Measurements from ENCODE around the gene HYI.
A peak's percentile ranks its signal among the peaks of the same experiment; 100 is the strongest.
"Not testable (repeated sequence)": the region's sequence is repeated elsewhere in the genome, so short reads cannot be mapped to it uniquely, and the experiment has no call there.

The HYI gene

GRCh38 chr1:43453442-43454269 lies at the start of gene HYI:
Gene HYI, minus strand, starts transcription at chr1:43453931. Its CDS starts 138 bp downstream, at chr1:43453793.
- DNase-seq (ENCODE audit: low read depth) = peak; percentile 89

DNA sequence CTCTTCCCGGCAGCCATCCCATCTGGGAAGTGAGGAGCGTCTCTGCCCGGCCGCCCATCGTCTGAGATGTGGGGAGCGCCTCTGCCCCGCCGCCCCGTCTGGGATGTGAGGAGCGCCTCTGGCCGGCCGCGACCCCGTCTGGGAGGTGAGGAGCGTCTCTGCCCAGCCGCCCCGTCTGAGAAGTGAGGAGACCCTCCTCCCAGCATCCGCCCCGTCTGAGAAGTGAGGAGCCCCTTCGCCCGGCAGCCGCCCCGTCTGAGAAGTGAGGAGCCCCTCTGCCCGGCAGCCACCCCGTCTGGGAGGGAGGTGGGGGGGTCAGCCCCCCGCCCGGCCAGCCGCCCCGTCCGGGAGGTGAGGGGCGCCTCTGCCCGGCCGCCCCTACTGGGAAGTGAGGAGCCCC lies 48.1 kb upstream of the HYI start:
- not testable (repeated sequence) for DNase-seq (ENCODE audit: low read depth)

DNA sequence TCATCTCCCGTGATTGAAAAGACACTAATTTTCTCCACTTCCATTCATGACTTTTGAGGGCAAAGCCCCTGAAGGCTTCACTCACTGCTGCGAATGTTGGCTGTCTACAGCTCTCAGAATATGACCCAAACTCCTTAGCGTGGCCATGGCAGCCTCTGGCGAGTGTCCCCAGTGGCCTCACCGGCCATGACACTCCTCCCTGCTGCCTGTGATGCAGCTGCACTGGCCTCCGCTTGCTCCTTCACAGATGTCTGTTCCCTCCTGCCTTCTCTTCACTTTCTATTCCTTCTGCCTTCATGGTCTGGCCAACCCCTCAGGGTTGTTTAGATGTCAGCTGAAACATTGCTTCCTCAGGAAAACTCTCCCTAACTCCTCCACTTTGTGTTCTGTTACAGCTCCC lies 46.2 kb upstream of the HYI start:
- no peak for DNase-seq (ENCODE audit: low read depth)

- DNase-seq (ENCODE audit: low read depth) = no peak
These were observed 41.5 kb upstream of the HYI start for GRCh38 chr1:43495204-43495603.

DNA sequence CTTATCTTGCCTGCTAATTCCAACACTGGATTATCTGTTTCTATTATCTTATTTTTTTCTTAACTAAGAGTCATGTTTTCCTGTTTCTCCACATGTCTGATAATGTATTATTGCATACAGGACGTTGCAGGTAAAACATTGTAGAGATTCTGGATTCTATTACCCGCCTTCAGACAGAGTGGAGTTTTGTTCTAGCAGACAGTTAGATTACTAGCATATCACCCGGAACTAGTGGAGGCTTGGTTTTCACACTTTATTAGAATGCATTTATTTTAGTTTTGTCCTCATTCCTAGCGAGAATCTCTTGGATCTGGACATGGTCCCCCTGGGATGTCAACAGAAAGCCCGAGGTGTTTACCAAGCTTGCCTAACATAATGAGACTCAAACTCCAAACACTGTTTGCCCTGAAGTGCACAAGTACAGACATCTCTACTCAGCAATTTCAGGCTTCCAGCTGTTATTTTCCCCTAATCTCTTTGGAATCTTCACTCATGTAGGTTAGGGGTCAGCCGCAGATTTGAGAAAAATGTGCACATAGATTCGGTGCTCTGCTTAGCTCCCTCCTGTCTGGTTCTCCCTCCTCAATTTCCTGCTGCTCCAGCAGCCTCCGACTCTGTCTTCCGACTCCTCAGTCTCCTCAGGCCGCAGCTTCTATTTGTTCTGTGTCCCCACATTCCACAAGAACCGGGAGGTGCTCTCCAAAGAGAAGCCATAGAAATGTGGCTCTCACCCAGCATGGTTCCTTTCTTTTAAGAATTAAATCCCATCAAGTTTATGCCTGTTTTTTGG lies 40.1 kb upstream of the HYI start:
- peak; percentile 35 for DNase-seq (ENCODE audit: low read depth)

DNA sequence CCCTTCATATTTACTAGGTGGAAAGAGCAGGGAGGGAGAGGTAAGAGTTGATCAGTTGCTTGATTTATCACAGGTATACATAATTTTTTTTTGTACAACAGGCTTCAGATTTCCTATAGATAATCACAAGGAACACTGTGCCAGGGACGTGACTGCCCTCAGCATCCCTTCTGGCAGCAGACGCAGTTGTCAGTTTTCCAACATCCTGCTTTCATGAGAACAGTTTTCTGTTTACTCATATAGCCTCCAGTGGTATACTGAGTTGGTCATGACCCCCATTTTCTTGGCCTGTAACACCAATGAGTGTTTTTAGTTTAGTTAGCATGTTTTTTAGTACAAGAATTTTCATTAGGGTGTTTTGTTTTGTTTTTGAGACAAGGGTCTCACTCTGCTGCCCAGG lies 39.1 kb upstream of the HYI start:
- DNase-seq (ENCODE audit: low read depth) = no peak

GRCh38 chr1:43491061-43491460 lies 37.3 kb upstream of the HYI start:
- DNase-seq (ENCODE audit: low read depth) = no peak

- DNase-seq (ENCODE audit: low read depth) = no peak
These were observed 34.4 kb upstream of the HYI start for GRCh38 chr1:43488165-43488564.

GRCh38 chr1:43484367-43484766 lies 30.6 kb upstream of the HYI start:
- DNase-seq (ENCODE audit: low read depth) = no peak

DNA sequence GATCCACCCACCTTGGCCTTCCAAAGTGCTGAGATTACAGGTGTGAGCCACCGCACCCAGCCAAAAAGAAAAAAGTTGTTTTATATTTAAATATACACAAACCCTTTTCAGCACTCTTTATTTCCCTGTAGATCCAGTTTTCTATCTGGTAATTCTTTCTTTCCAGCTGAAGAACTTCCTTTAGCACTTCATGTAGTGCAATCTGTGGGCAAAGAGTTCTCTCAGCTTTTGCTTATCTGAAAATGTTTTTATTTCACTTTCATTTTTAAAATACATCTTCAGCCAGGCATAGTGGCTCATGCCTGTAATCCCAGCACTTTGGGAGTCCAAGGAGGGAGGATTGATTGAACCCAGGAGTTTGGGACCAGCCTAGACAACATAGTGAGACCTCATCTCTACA lies 28.5 kb upstream of the HYI start:
- no peak for DNase-seq (ENCODE audit: low read depth)

GRCh38 chr1:43481491-43481890 lies 27.8 kb upstream of the HYI start:
- DNase-seq (ENCODE audit: low read depth) = no peak

- no peak for DNase-seq (ENCODE audit: low read depth)
These were observed 25.7 kb upstream of the HYI start for GRCh38 chr1:43479414-43479813.

DNA sequence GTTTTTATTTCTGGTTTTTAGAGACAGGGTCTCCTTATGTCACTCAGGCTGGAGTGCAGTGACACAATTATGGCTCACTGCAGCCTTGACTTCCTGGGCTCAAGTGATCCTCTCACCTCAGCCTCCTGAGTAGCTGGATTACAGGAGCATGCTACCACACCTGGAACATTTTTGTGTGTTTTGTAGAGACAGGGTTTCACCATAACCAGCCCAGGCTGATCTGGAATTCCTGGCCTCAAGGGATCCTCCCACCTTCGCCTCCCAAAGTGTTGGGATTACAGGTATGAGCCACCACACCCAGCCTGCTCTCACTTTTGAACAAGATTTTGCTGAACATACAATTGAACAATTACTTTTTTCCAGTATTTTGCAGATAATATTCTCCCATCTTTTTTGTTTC lies 24.0 kb upstream of the HYI start:
- DNase-seq (ENCODE audit: low read depth) = no peak

GRCh38 chr1:43475611-43476401 lies 22.1 kb upstream of the HYI start:
- DNase-seq (ENCODE audit: low read depth) = peak; percentile 59

DNA sequence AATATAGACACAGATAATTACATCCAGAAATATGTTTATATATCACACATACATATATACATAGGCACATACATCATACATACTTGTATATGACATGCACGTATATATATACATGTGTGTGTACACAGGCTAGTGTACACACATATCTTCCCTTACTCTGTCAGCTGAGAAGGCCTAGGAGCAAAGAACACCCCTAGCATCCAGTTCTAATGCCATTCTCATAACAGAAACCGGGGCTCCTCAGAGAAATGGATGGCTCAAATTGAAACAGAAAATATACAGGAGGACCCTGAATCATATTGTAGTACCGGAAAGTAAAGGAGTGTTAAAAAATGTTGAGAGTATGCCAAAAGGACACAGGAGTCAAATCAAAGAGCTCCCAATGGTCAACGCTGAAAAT lies 19.7 kb upstream of the HYI start:
- no peak for DNase-seq (ENCODE audit: low read depth)

- DNase-seq (ENCODE audit: low read depth) = peak; percentile 82
These were observed 18.9 kb upstream of the HYI start for GRCh38 chr1:43472463-43473151.

GRCh38 chr1:43472087-43472462 lies 18.3 kb upstream of the HYI start:
- no peak for DNase-seq (ENCODE audit: low read depth)

- DNase-seq (ENCODE audit: low read depth) = no peak
These were observed 16.2 kb upstream of the HYI start for GRCh38 chr1:43469932-43470331.

DNA sequence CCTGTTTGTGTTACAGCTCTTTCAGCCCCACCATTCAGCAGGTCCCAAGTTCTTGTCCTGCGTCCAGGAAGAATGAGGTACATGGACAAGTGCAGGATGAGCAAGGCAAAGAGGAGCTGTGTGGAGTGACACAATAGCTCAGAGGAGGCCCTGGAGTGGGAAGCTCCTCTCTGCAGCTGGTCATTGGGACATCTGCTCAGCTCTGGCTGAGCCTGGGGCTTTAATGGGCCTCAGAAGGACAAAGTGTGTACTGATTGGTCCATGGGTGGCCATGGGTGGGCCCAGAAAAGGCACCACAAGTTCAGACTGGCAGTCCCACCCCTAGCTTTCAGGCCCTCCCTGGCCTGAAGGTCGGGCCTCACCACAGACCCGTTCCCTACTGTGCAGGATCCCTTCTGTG lies 14.7 kb upstream of the HYI start:
- no peak for DNase-seq (ENCODE audit: low read depth)

GRCh38 chr1:43466403-43466802 lies 12.7 kb upstream of the HYI start:
- DNase-seq (ENCODE audit: low read depth) = no peak

DNA sequence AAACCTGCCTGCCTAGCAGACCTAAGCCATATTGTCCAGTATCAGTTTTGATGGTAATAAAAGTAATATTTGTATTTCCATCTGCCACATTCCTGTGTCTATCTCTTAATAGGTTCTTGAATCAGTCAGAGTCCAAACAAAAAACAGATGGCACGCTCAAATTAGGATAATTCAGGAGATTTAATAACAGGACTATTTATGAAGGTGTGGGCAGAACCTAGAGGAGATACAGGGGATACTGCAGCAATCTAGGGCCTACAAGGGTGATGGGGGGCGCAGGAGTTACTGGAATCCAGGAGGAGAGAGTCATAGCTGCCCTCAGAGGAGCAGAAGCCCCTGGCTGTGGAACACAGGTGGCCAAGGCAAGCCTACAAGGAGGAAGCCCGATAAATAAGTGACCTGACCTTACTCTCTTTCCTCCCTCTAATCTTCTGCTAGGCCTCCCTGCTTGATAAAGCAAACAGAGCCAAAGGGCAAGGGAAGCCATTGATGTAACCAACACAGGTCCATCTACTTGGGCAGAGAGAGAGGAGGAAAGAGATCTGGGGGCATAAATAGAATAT lies 11.9 kb upstream of the HYI start:
- DNase-seq (ENCODE audit: low read depth) = no peak

Measured in amniotic epithelial cell (primary cell).